A549 treated with dexamethasone at 1 μM for 4 hours (cell line): ENCODE data around the gene SMIM22. TPM values are rescaled to one million over a fixed set of nuclear protein-coding genes. Genes with fewer than 3 reads are reported as not detected.

Experiments
- total RNA-seq: library from RNA; stranded (reverse); fragments of 200-300 nt; extraction: Qiagen RNA extraction; gene quantifications from 5 replicates; pipeline ENCODE4 v1.2.3, GENCODE V29; 2022

The SMIM22 gene, protein sequence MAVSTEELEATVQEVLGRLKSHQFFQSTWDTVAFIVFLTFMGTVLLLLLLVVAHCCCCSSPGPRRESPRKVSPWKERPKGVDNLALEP
- total RNA-seq = not detected in 5 replicates

DNA sequence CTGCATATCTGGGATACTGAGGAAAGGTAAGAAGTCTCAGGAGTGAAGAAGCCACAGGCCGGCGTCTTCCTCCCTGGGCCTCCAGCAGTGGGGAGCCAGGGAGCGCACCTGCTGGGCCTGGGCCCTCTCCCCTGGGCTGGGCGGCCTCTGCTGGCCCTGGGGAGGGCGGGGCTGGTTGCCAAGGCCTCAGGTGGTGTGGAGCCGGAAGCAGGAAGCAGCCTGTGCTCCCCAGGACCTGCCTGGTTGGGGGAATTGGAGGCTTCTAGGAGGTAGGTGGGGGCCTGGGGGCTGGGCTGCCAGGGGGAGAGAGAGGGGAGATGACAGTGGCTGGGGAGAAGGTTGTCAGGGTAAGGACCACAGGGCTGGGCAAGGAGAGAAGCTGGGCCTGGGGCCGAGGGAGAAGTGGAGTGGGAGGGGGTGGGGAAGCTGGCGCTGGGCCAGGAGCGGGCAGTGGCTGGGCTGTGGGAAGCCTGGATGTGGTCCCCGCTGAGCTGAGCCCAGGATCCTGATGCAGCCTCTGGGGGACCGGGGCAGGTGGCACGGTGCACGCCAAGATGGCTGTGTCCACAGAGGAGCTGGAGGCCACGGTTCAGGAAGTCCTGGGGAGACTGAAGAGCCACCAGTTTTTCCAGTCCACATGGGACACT lies at the start of gene SMIM22:
Gene SMIM22 (plus strand): TSS at position 189 of the 647 bp plus-strand sequence. CDS start 366 bp downstream, at position 555.

DNA sequence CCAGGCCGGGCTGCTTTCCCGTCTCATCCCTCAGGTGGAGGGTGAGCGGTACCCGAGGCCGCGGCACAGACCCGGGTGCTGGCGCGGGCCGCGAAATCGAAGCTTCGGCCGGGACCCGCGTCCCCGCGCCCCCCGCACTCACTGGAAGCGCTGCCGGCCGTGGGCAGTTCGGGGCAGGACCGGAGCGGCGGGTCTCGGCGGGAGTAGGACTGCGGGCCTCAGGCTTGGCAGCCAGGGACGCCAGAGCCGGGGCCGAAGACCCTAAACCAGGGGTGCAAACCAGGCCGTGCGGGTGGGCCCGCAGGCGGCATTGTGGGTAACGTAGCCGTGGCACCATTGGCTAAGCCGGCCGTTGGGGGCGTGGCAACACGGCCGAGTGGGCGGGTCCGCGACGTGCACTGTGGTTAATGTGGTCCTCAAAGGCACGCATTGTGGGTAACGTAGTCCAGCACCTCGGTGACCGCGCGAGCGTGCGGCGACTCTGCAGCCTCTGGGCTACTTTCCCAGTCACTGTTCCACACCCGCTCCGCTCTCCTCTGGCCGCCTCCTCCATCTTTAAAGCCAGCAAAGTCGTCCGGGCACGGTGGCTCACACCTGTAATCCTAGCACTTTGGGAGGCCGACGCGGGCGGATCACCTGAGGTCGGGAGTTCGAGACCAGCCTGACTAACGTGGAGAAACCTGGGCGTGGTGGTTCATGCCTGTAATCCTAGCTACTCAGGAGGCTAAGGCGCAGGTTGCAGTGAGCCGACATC lies 28.1 kb upstream of the SMIM22 start, which contains the start of gene ZNF500:
Gene ZNF500 (minus strand): TSS at position 288 of the 754 bp plus-strand sequence. CDS start 1,184 bp downstream, outside the sequence.

DNA sequence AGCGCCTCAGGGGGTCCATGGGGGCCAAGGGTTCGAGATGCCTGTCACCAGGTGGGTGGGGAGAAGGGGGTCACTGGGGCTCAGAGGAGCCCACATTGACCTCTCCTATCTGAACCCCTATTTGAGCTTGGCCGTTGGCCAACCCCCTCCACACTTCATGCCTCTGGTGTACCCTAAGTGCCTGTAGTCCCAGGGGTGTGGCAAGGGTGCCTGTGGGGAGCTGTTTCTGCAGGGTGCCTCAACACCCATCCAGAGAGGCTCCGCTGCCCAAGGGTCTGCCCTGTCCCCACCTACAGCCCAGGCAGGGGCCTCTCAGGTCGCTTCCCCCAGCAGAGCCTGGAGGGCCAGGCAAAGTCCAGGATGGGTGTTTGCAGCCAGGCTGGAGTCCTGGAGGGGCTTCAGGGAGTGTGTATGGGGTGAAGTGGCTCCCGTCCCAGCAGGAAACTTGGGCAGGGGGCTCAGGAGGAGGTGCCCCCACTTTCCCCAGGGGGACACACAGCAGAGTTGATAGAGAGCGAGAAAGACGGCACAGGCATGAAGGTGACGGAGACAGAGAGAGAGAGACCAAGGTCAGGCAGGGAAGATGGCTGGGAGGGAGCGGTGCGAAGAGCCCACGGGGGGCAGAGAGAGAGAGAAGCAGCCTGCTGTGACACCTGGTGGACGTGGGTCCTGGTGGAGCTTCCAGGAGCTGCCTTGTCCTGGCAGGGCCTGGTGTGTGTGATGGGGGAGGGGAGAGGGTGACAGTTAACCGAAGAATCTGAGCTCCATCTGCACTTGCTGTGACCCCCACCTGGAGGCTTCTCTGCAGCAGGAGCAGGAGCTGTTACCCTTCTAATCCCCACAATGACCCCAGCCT lies 7.3 kb upstream of the SMIM22 start, which contains the start of gene SEPTIN12:
Gene SEPTIN12 (minus strand): TSS at position 719 of the 856 bp plus-strand sequence. CDS start 700 bp downstream, at position 19.

DNA sequence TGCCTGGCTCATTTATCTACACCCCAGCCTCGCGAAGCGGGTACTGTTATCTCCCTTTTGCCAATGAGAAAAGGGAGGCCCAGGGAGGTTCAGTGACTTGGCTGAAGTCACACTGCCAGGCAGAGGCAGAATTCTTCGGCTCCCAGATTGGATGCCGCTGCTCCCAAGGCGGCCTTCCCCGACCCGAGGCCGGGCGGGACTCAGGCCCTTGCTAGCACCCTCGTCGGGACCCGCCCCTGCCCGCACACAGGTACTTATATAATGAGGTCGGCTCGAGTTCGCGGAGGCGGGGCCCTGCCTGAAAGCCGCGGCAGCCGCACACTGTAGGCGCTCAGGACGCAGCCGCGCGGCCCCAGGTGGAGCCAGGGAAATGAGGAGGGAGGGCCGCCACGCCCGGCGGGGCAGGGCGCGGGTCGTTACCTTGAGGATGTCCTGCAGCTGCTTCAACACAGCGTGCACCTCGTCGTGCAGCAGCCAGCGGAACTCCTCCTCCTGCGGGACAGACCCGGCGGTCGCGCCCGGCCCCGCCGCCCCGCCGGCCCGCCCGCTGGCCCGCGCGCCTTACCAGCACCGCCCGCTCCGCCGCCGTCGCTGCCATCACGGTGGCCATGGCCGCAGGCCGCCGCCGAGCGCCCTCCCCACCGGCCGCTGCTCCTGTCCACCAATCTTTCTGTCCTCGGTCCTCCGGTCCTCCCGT lies 6.9 kb downstream of the SMIM22 start, which contains the start of gene ROGDI:
Gene ROGDI (minus strand): TSS at position 672 of the 697 bp plus-strand sequence. CDS start 62 bp downstream, at position 610.

Other genes with a start within 250 kb of the SMIM22 start
- gene C16orf96, start 239.0 kb upstream of the SMIM22 start, total RNA-seq = 0.04 to 0.06 TPM (median 0.06 TPM) in 5 replicates
- gene UBALD1, start 180.5 kb upstream of the SMIM22 start, total RNA-seq = 36.1 to 65.4 TPM (median 62.4 TPM) in 5 replicates
- 29.8 to 51.2 TPM (median 49.6 TPM) in 5 replicates for gene MGRN1, start 170.5 kb upstream of the SMIM22 start, total RNA-seq
- gene NUDT16L1, start 101.8 kb upstream of the SMIM22 start, total RNA-seq = 15.8 to 22.8 TPM (median 21.1 TPM) in 5 replicates
- gene ANKS3, start 61.1 kb upstream of the SMIM22 start, total RNA-seq = 17.4 to 25.6 TPM (median 25.2 TPM) in 5 replicates
- 0.83 to 1.4 TPM (median 1.1 TPM) in 5 replicates for gene DNAAF8, start 60.8 kb upstream of the SMIM22 start, total RNA-seq
- gene ZNF500, start 28.2 kb upstream of the SMIM22 start, total RNA-seq = 6.6 to 8.9 TPM (median 8.8 TPM) in 5 replicates
- gene SEPTIN12, start 7.0 kb upstream of the SMIM22 start, total RNA-seq = not detected in 5 replicates
- 9.3 to 17.5 TPM (median 15.5 TPM) in 5 replicates for gene ROGDI, start 7.3 kb downstream of the SMIM22 start, total RNA-seq
- 33.8 to 43.3 TPM (median 40.1 TPM) in 5 replicates for gene GLYR1, start 51.9 kb downstream of the SMIM22 start, total RNA-seq
- 20.4 to 29.4 TPM (median 28.1 TPM) in 5 replicates for gene UBN1, start 52.1 kb downstream of the SMIM22 start, total RNA-seq
- 4.2 to 7.5 TPM (median 6.4 TPM) in 5 replicates for gene PPL, start 141.8 kb downstream of the SMIM22 start, total RNA-seq
- 0.01 to 0.06 TPM (median 0.03 TPM) in 5 replicates for gene SEC14L5, start 163.0 kb downstream of the SMIM22 start, total RNA-seq
- 12.1 to 16.8 TPM (median 15.9 TPM) in 5 replicates for gene NAGPA, start 238.6 kb downstream of the SMIM22 start, total RNA-seq